Body of pancreas (tissue), 4 donors: ENCODE measurements around the gene ZFX.

ENCODE experiments used
- CTCF ChIP-seq, 7 experiments: fragments of 450-650 bp in 4 of 7; fragments of 200-600 bp in 3 of 7; sonication (generic) in 3 of 7; IDR thresholded peaks; one replicate each; pipeline ENCODE4 v1.5.1; 2016 to 2019; ENCODE audit warnings: antibody characterized with exemption in 7 of 7
- POLR2A ChIP-seq, 3 donors: fragments of 450-650 bp; IDR thresholded peaks; one replicate each; pipeline ENCODE4 v1.6.1; 2016; ENCODE audit warnings: antibody characterized with exemption in 3 of 3, mild to moderate bottlenecking in 2 of 3

DNA sequence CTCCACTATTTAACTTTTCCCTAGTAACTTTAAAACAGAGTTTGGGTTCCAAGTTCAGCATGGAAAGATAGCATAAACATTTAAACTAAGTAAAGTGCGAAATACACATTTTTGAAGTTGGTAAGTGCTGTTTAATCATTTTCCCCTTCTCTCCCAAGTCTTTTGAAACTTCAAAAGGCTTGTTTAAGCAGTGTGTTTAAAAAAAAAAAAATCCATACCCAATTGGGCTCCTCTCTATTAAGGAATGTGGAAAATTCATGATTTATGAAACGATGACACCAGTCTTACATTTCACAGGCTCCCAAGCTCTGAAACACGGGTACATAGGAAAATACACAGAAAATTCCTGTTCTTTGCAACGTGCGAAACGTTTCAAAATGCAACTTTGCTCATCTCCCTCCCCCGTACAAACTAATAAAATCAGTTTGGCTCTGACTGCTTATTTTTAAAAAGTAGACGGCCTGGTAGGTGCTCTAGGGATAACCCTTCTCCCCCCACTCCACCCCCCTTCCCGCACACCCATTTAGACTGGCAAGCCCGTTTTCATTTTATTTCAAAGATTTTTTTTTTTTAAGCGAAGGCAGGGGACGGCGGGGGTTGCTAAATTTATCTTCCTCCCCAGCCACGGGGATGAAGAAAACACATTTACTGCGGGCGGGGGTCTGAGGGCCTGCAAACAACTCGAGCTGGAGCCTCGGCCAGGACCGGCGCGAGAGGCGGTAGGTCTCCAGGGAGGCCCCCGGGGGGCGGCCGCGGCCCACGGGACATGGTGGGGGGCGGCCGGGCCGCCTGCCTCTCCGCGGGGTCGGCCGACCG, 786 bp upstream of the ZFX start:
- TF ChIP-seq CTCF (IDR thresholded peaks at IDR 0.05) (no peak), POLR2A (IDR thresholded peaks at IDR 0.05) (no peak)
